ENCODE results near the gene LTO1.

The LTO1 gene

GRCh38 chr11:69674267-69674885 is 777 bp downstream of the LTO1 start:
- no peak for DNase-seq

- DNase-seq = no peak
Measured at GRCh38 chr11:69671734-69672465, 3.3 kb downstream of the LTO1 start.

- peak; percentile 84 for DNase-seq
Measured at GRCh38 chr11:69670158-69670845, 4.9 kb downstream of the LTO1 start.

GRCh38 chr11:69669486-69669885 is 5.7 kb downstream of the LTO1 start:
- no peak for DNase-seq

DNA sequence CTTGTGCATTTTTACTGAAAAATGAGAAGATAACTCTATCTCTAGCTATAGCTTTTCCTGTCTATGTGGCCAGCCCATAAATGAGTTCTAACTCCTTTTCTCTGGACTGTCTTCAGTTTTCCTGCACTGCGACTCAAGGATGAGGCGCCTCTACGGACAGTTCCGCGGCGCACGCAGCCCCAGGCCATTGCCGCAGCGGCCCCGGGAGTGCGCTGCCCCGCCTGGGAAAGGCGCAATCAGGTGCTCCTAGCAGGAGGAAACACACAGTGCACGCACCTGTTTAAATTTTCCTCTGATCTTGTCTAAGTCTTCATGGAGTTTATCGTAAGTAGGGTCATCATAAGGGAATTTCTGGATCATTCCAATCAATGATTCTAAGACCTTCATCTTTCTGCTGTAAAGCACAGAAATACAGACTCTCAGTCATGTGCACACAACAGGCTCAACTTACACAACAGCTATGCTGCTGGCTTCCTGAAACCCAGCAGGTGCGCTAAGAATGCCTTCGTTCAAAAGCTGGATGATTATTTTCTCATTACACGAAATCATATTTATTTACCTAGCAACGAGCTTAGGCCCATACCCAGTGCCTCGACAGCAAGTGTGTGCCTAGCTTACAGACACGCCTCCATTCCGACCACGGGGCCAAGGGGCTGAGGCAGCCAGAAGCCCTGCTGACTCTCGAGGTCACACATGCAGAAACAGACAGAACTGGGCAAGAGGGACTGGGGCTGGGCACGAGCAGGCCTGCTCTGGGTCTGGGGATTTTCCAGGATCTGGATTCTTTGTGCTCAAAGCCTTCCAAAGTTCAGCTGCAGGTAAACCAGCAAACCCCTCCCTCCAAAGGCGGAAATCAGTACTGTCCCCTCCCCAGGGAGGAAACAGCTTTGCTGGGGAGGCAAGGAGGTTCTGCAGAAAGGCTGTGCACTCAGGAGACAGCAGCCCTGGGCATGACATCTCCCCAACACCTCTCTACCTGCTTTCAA is 7.2 kb downstream of the LTO1 start:
- no peak for DNase-seq

DNA sequence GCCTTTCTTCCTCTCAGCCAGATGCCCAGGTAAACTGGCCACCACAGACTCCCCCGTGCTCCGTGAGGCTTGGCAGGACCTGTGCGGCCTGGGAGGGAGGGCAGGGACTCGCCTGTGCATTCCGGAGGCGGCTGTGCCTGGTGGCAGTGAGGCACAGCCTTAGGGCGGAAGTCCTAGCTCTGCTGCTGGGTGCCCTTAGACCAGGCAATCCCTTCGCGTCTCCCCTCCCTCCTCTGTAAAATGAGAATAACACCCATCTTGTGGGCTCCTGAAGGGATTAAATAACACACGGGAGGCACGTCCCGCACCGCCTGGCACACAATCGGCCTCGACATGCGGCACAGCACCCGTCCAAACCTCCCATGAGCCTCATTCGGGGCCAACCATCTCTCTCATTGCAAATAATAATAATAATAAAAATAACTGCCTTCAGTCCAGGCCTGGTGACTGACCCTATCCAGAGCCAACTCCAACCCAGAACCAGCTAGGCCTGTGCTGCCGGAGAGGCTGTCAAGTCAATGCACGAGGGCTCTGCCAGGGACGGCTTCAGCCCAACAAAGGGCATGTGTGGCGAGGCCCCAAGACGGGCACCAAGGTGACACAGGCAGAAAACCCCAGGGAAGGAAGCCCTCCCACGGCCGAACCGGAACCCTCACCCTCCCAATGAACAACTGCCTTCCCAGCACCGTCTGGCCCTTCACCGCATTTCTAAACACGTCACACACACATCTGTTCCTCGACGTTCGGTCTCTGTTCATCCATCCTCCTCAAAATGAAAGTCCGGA is 8.2 kb downstream of the LTO1 start:
- DNase-seq = no peak

DNA sequence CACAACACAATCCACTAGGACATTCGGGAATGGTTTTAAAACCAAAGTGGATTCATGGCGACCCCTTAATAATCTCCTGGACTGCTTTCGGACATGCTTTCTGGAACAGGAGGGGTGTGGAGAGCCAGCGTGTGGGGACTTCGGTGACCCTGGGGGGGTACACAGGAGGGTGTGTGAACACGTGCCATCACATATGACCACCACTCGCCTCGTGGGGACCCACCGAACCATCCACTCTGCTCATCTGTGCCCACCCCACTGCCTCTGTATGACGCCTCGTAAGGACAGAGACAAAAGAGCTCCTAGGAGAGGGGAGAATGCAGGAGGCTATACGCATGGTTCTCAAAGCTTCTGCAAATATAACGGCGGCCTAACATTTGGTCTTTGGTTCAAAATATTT is 8.9 kb downstream of the LTO1 start:
- no peak for DNase-seq

GRCh38 chr11:69665669-69666068 is 9.5 kb downstream of the LTO1 start:
- no peak for DNase-seq

DNA sequence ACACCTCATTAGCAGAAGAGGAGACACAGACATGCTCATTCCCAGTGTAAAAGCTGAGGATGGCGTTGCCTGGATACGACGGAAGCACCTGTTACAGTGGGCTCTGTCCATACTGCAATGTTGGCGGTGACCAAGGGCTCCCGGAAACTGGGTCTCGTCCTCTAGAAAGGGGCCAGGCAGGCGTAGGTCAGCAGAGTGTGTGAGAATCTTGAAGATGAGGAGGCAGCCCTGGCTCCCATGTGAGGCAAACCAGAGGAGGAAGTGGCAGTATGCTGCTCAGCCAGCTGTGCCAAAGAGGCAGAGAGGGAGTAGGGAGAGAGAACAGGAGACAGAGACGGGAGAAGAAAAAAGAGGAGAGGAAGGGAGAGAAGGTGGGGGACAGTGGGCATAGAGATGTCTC is 10.3 kb downstream of the LTO1 start:
- no peak for DNase-seq

GRCh38 chr11:69664103-69664775 is 10.9 kb downstream of the LTO1 start:
- no peak for DNase-seq

GRCh38 chr11:69663326-69663725 is 11.8 kb downstream of the LTO1 start:
- no peak for DNase-seq

GRCh38 chr11:69662806-69663205 is 12.3 kb downstream of the LTO1 start:
- no peak for DNase-seq

DNA sequence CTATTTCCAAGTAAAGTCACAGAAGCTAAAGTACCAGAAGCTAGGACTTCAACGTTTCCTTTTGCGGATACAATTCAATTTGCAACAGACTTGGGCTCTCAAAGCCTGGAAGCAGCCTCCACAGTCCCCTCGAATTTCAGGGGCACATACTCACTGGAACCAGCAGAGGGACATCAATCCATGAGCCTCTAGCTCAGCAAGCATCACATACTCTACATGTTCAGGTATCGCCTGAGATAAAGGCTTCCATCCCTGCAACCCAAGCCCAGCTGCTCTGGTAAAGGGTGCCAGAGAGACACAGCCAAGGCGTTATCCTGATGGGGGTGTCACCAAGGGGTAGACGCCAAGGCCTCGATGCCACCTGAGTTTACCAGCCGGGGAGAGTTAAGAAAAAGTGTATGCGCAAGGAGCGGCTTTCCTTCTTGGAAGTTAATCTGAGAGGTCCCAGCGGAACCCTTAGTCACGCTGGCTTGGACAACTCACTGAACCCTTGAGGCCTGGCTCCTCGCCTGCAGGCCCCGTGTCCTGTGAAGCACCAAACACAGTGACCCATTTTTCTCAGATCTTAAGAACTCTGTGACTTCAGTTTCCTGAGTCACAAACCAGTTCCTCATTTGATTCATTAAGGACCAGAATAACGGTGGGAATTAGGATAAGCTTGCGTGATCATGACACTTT is 13.0 kb downstream of the LTO1 start:
- no peak for DNase-seq

GRCh38 chr11:69661413-69661715 is 13.8 kb downstream of the LTO1 start:
- no peak for DNase-seq

DNA sequence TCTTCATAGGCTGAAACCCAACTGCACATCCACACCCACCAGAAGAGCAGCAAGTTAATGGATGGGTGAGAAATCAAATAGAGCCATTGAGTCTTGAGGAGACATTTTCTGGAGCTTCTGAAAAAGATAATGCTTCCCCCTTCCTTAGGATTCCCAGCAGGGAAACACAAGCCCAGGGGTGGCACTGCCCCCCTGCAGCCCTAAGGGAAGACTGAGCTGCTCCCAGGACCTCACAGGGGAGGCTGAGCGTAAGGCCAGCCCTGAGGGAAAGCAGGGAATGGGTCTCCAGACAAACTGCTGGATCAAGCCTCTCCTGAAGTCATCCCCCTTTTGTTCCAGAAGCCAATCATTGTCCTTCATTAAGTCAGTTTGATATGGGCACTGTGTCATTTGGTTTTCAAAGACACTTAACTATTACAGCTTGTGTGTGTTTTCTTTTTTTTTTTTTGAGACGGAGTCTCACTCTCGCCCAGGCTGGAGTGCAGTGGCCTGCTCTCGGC is 15.1 kb downstream of the LTO1 start:
- no peak for DNase-seq

GRCh38 chr11:69659591-69659990 is 15.6 kb downstream of the LTO1 start:
- no peak for DNase-seq

- DNase-seq = no peak
Measured at GRCh38 chr11:69658626-69659450, 16.3 kb downstream of the LTO1 start.

DNA sequence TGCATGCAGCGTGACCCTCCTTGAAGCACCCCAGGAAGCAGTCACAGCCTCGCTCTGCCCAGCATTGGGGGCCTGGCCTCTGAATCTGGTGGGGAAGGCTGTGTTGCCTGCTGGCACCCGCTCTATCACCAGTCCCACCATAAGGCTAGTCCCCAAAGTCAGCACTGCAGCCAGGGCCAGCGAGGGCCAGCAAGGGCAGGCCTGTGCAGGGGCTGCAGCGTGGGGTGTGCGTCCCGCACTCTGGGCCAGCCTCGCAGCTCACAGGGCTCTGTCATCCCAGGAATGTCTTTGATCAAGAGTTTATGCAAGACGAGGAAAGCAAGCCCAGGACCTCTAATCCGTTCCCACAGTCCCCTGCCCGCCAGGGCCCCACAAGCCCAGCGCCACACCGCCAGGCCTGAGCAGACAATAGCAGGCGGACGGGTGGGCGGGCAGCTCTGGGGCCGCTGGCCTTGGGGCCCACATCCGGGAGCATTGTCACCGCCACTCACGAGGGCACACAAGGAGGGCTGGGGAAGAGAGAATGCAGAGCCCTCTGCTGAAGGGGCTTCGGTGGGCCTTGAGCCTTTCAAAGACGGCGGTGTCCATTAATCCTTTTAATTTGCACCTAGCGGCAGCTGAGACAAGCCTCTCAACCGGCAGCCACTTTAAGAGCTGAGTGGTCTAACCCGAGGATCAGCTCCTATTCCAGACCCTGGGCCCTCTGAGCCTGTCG is 17.1 kb downstream of the LTO1 start:
- DNase-seq = no peak

GRCh38 chr11:69657456-69657910 is 17.7 kb downstream of the LTO1 start:
- DNase-seq = no peak
